ENCODE results near the gene SEC61B. TPM values are rescaled to one million over a fixed set of nuclear protein-coding genes. Genes with fewer than 3 reads are reported as not detected.
A peak's percentile ranks its signal among the peaks of the same experiment; 100 is the strongest.

SEC61B gene
- total RNA-seq, 1 experiment from 2014 or later: 101 TPM

GRCh38 chr9:99220011-99220410 lies 2.1 kb upstream of the SEC61B start:
- intact Hi-C loops (cut with micrococcal nuclease; ENCODE audit: unreplicated experiment): no loop called here
- no peak for DNase-seq
- peaks cover 38% of the 10 kb centered on the region for H3K36me3 Mint-ChIP-seq (ENCODE audit: insufficient read depth, unreplicated experiment)
- CTCF ChIA-PET: no interaction called here
- H3K27me3 Mint-ChIP-seq (ENCODE audit: unreplicated experiment): no peaks in the 10 kb centered on the region
- peak overlapping the region; percentile 100 for H3K4me3 Mint-ChIP-seq (ENCODE audit: low read depth, unreplicated experiment)
- no peak for TF ChIP-seq CTCF (IDR thresholded peaks at IDR 0.05; ENCODE audit: unreplicated experiment)
- H3K9me3 Mint-ChIP-seq (ENCODE audit: low read depth, unreplicated experiment): no peaks in the 10 kb centered on the region
- H3K4me1 Mint-ChIP-seq (ENCODE audit: low read depth, unreplicated experiment): peaks cover 15% of the 10 kb centered on the region
- TSS peak; percentile 36 for BruUV-seq (replicated peaks)
- no peak overlapping the region for H3K27ac Mint-ChIP-seq (ENCODE audit: unreplicated experiment)

- Mint-ChIP-seq H3K36me3 (ENCODE audit: insufficient read depth, unreplicated experiment) (peaks cover 38% of the 10 kb centered on the region), H3K4me1 (ENCODE audit: low read depth, unreplicated experiment) (peaks cover 15% of the 10 kb centered on the region), H3K4me3 (ENCODE audit: low read depth, unreplicated experiment) (peak overlapping the region; percentile 100), H3K9me3 (ENCODE audit: low read depth, unreplicated experiment) (no peaks in the 10 kb centered on the region), H3K27ac (ENCODE audit: unreplicated experiment) (peak overlapping the region; percentile 54), H3K27me3 (ENCODE audit: unreplicated experiment) (no peaks in the 10 kb centered on the region)
- BruUV-seq (replicated peaks): no TSS peak
- no peak for TF ChIP-seq CTCF (IDR thresholded peaks at IDR 0.05; ENCODE audit: unreplicated experiment)
- intact Hi-C loops (cut with micrococcal nuclease; ENCODE audit: unreplicated experiment): no loop called here
- no peak for DNase-seq
- CTCF ChIA-PET: interaction anchor here (1.3 kb wide), 1 partner anchor 10 kb away, joined by 5 read pairs; no protein-coding TSS in a partner anchor
Observed at GRCh38 chr9:99221266-99221620, 839 bp upstream of the SEC61B start.

GRCh38 chr9:99222416-99223270 lies 561 bp downstream of the SEC61B start:
- Mint-ChIP-seq H3K27me3 (ENCODE audit: unreplicated experiment) (no peaks in the 10 kb centered on the region), H3K36me3 (ENCODE audit: insufficient read depth, unreplicated experiment) (peaks cover 38% of the 10 kb centered on the region), H3K9me3 (ENCODE audit: low read depth, unreplicated experiment) (no peaks in the 10 kb centered on the region), H3K27ac (ENCODE audit: unreplicated experiment) (peak overlapping the region; percentile 98), H3K4me1 (ENCODE audit: low read depth, unreplicated experiment) (peaks cover 15% of the 10 kb centered on the region), H3K4me3 (ENCODE audit: low read depth, unreplicated experiment) (peak overlapping the region; percentile 100)
- intact Hi-C loops (cut with micrococcal nuclease; ENCODE audit: unreplicated experiment): no loop called here
- BruUV-seq (replicated peaks): TSS peak; percentile 53
- TF ChIP-seq CTCF (IDR thresholded peaks at IDR 0.05; ENCODE audit: unreplicated experiment): no peak
- CTCF ChIA-PET: interaction anchor here (0.6 to 1.3 kb wide), 2 partner anchors 9 to 976 kb away, joined by 5 to 7 read pairs; no protein-coding TSS in a partner anchor
- DNase-seq: no peak

GRCh38 chr9:99224445-99224844 lies 2.4 kb downstream of the SEC61B start:
- H3K27ac Mint-ChIP-seq (ENCODE audit: unreplicated experiment): no peak overlapping the region
- peaks cover 15% of the 10 kb centered on the region for H3K4me1 Mint-ChIP-seq (ENCODE audit: low read depth, unreplicated experiment)
- no peak overlapping the region for H3K4me3 Mint-ChIP-seq (ENCODE audit: low read depth, unreplicated experiment)
- no peaks in the 10 kb centered on the region for H3K9me3 Mint-ChIP-seq (ENCODE audit: low read depth, unreplicated experiment)
- H3K27me3 Mint-ChIP-seq (ENCODE audit: unreplicated experiment): no peaks in the 10 kb centered on the region
- DNase-seq: no peak
- no TSS peak for BruUV-seq (replicated peaks)
- no peak for TF ChIP-seq CTCF (IDR thresholded peaks at IDR 0.05; ENCODE audit: unreplicated experiment)
- intact Hi-C loops (cut with micrococcal nuclease; ENCODE audit: unreplicated experiment): no loop called here
- CTCF ChIA-PET: no interaction called here
- H3K36me3 Mint-ChIP-seq (ENCODE audit: insufficient read depth, unreplicated experiment): peaks cover 44% of the 10 kb centered on the region

Measured in Calu3 (cell line).